ENCODE data around the gene TLX1.

Gene TLX1

GRCh38 chr10:101120884-101121653, 10.0 kb upstream of the TLX1 start:
- no peak for DNase-seq
- TF ChIP-seq GATA1 (IDR thresholded peaks at IDR 0.05; ENCODE audit: low read depth, low read length) (no peak), POLR2A (IDR thresholded peaks at IDR 0.05; ENCODE audit: low read length) (no peak)

- no peak for DNase-seq
- TF ChIP-seq GATA1 (IDR thresholded peaks at IDR 0.05; ENCODE audit: low read depth, low read length) = no peak
- no peak for TF ChIP-seq POLR2A (IDR thresholded peaks at IDR 0.05; ENCODE audit: low read length)
These were observed 9.5 kb upstream of the TLX1 start for GRCh38 chr10:101121654-101122031.

GRCh38 chr10:101122270-101123084, 8.6 kb upstream of the TLX1 start:
- TF ChIP-seq POLR2A (IDR thresholded peaks at IDR 0.05; ENCODE audit: low read length) (no peak), GATA1 (IDR thresholded peaks at IDR 0.05; ENCODE audit: low read depth, low read length) (no peak)
- no peak for DNase-seq

GRCh38 chr10:101123085-101123814, 7.8 kb upstream of the TLX1 start:
- no peak for DNase-seq

GRCh38 chr10:101123815-101124617, 7.1 kb upstream of the TLX1 start:
- no peak for TF ChIP-seq POLR2A (IDR thresholded peaks at IDR 0.05; ENCODE audit: low read length)
- TF ChIP-seq GATA1 (IDR thresholded peaks at IDR 0.05; ENCODE audit: low read depth, low read length) = no peak
- no peak for DNase-seq

More at GRCh38 chr10:101123085-101123814, 7.8 kb upstream of the TLX1 start:
- no peak for TF ChIP-seq POLR2A (IDR thresholded peaks at IDR 0.05; ENCODE audit: low read length)
- TF ChIP-seq GATA1 (IDR thresholded peaks at IDR 0.05; ENCODE audit: low read depth, low read length) = no peak

GRCh38 chr10:101124933-101125332, 6.2 kb upstream of the TLX1 start:
- DNase-seq = no peak
- TF ChIP-seq GATA1 (IDR thresholded peaks at IDR 0.05; ENCODE audit: low read depth, low read length) (no peak), POLR2A (IDR thresholded peaks at IDR 0.05; ENCODE audit: low read length) (no peak)

- no peak for DNase-seq
- TF ChIP-seq POLR2A (IDR thresholded peaks at IDR 0.05; ENCODE audit: low read length) (no peak), GATA1 (IDR thresholded peaks at IDR 0.05; ENCODE audit: low read depth, low read length) (no peak)
These were observed 4.1 kb upstream of the TLX1 start for GRCh38 chr10:101126684-101127628.

GRCh38 chr10:101130141-101130540, 959 bp upstream of the TLX1 start:
- TF ChIP-seq POLR2A (IDR thresholded peaks at IDR 0.05; ENCODE audit: low read length) (no peak), GATA1 (IDR thresholded peaks at IDR 0.05; ENCODE audit: low read depth, low read length) (no peak)
- DNase-seq = no peak

- TF ChIP-seq GATA1 (IDR thresholded peaks at IDR 0.05; ENCODE audit: low read depth, low read length) (no peak), POLR2A (IDR thresholded peaks at IDR 0.05; ENCODE audit: low read length) (no peak)
- DNase-seq = no peak
These were observed 999 bp downstream of the TLX1 start for GRCh38 chr10:101131962-101132635.

- TF ChIP-seq GATA1 (IDR thresholded peaks at IDR 0.05; ENCODE audit: low read depth, low read length) (no peak), POLR2A (IDR thresholded peaks at IDR 0.05; ENCODE audit: low read length) (no peak)
- no peak for DNase-seq
These were observed 1.8 kb downstream of the TLX1 start for GRCh38 chr10:101132636-101133473.

All from erythroblast (primary cell).